OCI-LY3 (cell line): ENCODE results near the gene TCEAL4.

Experiments used
- EZH2phosphoT487 ChIP-seq: fragments of 200-600 bp; shearing (Covaris generic); IDR thresholded peaks from 2 replicates; pipeline ENCODE4 v1.6.1; 2018; ENCODE audit warnings: antibody characterized with exemption, mixed run types, low read depth
- TF ChIP-seq, protein P1 (sequence below): fragments of 200-600, 300-600 bp; sonication (generic); IDR thresholded peaks from 2 replicates; pipeline ENCODE4 v1.5.1; 2014; ENCODE audit warnings: antibody characterized with exemption, low read length, low read depth

DNA sequence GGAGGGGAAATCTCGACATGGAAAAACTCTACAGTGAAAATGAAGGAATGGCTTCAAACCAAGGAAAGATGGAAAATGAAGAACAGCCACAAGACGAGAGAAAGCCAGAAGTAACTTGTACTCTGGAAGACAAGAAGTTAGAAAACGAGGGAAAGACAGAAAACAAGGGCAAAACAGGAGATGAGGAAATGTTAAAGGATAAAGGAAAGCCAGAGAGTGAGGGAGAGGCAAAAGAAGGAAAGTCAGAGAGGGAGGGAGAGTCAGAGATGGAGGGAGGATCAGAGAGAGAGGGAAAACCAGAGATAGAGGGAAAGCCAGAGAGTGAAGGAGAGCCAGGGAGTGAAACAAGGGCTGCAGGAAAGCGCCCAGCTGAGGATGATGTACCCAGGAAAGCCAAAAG lies 1.3 kb downstream of the TCEAL4 start:
- TF ChIP-seq, protein P1, sequence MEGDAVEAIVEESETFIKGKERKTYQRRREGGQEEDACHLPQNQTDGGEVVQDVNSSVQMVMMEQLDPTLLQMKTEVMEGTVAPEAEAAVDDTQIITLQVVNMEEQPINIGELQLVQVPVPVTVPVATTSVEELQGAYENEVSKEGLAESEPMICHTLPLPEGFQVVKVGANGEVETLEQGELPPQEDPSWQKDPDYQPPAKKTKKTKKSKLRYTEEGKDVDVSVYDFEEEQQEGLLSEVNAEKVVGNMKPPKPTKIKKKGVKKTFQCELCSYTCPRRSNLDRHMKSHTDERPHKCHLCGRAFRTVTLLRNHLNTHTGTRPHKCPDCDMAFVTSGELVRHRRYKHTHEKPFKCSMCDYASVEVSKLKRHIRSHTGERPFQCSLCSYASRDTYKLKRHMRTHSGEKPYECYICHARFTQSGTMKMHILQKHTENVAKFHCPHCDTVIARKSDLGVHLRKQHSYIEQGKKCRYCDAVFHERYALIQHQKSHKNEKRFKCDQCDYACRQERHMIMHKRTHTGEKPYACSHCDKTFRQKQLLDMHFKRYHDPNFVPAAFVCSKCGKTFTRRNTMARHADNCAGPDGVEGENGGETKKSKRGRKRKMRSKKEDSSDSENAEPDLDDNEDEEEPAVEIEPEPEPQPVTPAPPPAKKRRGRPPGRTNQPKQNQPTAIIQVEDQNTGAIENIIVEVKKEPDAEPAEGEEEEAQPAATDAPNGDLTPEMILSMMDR = no peak
- no peak for TF ChIP-seq EZH2phosphoT487
